HG02870 (cell line): ENCODE measurements around the gene MRPL39.
"Not testable (repeated sequence)": the region's sequence is repeated elsewhere in the genome, so short reads cannot be mapped to it uniquely, and the experiment has no call there.

Experiments
- ATAC-seq: cut with Tn5 transposase; IDR thresholded peaks from one replicate; pipeline ENCODE4 v1.9.1; 2021; ENCODE audit warnings: mild to moderate bottlenecking, moderate library complexity; ENCODE audit not compliant: unreplicated experiment

Gene MRPL39

DNA sequence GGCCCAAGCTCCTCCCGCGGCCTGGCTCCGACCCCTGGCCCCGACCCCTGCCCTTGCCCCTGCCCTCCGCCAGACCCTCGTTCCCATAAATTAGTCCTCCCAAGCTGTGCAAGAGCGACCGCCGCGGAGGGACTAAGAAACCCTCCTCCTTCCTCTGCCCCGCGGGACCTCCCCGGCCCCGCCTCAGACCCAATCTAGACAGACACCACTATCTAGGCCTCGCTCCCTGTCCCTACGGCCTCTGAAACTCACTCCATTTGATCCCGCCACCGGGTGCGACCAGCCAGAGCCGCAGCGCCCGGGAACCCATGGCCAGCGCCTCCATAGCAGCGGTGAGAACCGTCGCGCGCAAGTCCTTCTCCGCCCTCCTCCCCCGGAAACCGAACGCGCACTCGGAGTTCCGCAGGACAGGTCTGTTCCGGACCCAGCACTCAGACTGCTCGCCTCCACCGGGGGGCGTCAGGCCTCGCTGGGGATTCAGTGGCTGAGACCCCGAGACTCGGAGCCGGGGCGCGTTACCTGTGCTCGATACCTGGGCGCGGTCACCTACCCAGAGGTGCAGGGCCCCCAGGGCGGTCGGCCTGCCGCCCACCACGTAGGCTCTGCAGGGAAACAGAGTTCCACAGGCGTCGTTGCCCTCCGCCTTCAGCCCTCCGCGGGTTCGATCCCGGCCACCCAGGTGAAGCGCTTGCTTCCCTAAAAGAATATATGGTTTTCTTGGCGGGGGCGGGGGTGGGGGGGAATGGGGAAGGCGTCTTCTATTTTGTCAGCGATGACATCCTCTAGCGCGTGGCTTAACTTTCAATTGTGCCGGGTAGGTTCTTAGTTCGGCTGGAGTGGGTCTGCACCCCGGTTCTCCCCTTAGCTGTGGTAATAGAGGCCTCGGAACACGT lies at the start of gene MRPL39:
MRPL39 (minus strand) TSS at position 331 of the 893 bp plus-strand sequence; CDS start at position 325, 6 bp downstream.
- peak; percentile 90 for ATAC-seq

DNA sequence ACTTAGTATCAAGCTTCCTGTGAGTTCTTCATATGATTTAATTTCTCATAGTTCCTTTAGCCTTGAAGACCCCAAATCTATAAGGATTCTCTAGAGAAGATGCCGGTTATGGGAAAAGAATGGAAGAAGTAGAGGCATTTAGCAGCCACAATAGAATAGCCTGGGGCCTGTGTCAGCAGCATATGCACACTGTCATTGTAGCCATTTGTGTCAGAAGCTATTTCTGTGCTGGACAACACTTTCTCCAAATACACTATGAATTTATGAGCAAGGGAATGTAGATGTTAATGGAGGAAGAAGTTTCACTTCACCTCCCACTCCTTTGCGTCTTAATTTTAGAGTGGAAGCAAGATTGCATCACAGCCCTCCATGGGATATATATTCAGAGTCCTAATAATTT lies 49.1 kb upstream of the MRPL39 start:
- no peak for ATAC-seq

DNA sequence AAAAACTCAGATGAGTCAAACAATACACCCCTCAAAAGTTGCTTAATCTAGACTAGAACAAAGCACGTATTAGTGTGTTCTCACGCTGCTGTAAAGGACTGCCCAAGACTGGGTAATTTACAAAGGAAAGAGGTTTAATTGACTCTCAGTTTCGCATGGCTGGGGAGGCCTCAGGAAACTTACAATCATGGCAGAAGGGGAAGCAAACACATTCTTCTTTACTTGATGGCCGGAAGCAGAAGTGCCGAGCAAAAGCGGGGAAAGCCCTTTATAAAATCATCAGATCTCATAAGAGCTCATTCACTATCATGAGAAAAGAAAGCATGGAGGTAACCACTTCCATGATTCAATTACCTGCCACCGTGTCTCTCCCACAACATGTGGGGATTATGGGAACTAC lies 41.9 kb upstream of the MRPL39 start:
- no peak for ATAC-seq

DNA sequence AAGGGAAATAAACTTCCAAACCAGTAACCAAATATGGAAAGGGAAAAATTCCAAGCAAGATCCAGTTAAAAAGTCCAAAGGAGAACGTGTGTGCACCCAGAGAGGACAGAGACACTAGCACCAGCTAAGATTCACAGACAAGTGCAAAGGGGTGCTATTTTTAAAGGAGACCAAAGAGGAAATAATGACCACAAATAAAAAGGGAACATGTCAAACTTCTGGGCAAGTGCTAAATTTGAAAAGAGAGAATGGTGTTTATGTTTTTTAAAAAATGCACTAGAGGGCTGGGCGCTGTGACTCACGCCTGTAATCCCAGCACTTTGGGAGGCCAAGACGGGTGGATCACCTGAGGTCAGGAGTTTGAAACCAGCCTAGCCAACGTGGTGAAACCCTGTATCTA lies 40.4 kb upstream of the MRPL39 start:
- ATAC-seq: no peak

DNA sequence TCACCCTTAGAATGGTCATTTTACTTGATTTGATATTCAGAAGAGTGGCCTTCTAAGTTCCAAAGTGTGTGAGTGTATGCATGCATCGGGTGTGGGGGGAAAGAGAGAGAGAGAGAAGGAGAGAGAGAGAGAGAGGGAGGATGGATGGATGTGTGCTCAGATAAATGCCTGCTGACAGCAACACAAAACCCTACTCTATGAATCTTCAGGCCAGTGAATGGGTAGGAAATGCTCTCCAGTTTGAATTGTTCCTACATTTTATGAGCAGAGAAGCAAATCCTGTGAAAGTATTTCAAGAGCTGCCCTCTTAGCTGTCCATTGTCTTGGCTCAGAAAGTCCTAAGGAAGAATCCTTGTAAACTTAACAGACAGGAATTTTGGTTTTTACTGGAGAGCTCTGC lies 39.2 kb upstream of the MRPL39 start:
- ATAC-seq: no peak

DNA sequence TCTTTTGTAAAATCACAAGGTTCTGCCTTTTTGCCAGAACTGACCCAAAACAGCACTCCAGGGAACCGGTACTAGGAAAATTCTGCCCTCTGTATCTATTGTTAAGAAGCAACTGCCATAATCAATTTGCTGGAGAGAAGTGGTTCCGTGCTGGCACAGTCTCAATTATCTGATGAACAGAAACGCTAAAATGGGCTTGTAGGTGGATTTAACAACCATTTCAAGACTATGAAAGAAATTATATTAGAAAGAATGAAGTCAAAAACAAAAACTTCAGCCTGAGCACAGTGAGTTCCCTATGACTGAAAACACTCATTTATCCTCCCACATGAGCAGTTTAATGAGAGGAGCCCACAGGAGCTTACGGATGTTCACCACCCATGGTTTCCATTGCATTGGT lies 36.2 kb upstream of the MRPL39 start:
- no peak for ATAC-seq

GRCh38 chr21:25640943-25641292 lies 33.6 kb upstream of the MRPL39 start:
- ATAC-seq: no peak

DNA sequence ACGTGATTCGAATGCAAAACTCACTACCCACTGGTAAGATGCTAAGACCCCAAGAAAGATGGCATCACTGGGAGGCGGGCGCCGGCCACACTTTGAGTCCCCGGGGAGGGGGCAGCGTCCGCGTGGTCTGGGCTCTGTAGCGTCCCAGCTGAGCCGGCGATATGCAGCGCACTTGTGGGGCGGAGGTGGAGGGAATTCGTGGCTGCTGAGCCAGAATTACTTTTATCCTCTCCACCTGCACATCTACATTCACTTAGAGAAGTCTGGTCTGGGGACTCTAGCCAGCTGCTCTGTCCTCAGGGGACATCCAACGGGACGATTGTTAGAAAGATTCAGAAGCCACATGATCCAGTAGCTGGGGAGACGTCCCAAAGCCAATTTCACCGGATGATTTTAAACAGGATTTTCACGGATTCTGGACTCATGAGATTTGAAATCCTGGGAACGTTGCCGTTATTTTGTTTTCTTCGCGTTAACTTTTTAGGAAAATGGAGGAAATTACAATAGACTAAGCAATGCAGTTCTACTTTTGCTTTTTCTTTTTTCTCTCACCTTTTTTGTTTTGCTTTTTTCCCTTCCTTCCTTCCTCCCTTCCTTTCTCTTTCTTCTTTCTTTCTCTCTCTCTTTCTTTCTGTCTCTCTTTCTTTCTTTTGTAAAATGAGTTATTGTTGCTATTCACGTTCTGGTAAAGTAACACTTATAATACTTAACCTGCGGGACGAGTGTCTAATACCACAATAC lies 33.1 kb upstream of the MRPL39 start:
- peak; percentile 23 for ATAC-seq

DNA sequence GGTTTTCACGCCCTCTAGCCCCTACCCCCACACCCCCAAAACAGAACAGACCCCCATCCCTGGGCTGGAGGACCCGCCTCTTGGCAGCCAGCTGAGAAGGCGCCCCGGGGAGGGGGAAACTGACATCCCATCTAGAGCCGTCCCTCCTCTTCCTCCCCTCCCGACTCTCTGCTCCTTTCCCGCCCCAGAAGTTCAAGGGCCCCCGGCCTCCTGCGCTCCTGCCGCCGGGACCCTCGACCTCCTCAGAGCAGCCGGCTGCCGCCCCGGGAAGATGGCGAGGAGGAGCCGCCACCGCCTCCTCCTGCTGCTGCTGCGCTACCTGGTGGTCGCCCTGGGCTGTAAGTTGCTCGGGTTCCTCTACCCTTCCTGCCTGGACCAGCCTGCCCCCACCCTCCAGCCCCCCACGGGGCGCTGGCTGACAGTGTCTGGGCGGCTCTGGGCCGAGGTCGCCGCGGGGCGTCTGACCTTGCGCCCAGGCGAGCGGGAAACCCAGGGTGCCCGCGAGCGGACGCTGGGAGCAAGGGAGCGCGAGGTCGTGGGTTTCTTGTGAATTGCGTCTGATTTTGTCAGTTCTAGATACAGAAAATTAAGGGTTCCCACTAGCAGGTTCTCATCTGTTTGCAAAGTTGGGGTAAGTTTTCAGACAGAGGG lies 32.4 kb upstream of the MRPL39 start:
- ATAC-seq: peak; percentile 65

GRCh38 chr21:25638660-25639550 lies 31.6 kb upstream of the MRPL39 start, which contains the start of gene JAM2:
Gene JAM2, plus strand, starts transcription at chr21:25639258. Its CDS starts 564 bp downstream, at chr21:25639822.
- ATAC-seq: peak; percentile 46

DNA sequence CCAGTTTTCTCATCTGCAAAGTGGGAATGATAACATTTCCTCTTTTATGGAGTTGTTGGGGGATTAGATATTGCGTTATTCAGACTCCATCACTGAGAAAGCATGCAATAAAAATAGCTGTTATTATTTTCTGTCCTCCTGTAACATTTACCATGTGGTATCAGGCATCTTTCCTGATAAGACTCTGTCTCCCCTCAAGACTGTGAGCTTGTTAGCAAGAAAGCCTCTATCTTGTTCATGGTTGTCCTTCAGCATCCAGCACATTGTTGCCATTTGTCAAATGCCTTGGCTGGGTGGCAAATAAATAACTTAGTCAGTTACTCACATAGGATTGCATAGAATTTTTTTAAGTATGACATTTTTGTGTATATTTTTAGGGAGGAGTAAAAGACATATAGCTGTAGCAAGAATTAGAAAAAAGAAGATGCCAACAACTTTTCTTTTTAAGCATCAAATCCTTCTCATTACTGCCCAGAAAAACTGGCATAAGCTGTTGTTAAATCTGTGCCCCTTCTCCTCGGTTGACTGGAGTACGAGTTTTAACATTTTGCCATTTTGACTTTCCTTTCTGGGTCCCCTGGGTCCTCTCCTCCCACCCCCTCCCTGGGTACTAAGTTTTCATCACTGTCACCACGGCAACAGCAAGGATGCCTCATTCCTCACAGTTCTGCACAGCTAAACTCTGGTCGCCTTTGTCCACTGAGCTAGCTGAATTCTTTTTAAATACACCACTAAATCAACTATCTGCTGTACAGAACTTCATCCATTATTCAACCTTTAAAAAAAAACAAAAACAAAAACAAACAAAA lies 30.8 kb upstream of the MRPL39 start:
- no peak for ATAC-seq

DNA sequence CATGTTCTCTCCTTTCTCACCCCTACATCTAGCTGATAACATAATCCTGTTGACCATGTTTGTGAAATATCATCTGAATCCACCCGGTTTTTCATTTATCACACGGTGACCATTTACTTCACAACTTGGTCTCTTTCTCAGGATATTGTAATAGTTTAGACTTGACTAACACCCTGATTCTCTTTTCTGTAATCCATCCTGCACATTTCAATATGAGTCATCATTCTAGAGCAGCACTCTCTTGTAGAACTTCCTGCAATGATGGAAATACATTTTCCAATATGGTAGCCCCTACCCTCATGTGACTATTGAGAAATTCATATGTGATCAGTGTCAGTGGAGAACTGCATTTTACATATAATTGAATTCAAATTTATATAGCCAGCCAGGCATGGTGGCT lies 29.4 kb upstream of the MRPL39 start:
- peak; percentile 33 for ATAC-seq

DNA sequence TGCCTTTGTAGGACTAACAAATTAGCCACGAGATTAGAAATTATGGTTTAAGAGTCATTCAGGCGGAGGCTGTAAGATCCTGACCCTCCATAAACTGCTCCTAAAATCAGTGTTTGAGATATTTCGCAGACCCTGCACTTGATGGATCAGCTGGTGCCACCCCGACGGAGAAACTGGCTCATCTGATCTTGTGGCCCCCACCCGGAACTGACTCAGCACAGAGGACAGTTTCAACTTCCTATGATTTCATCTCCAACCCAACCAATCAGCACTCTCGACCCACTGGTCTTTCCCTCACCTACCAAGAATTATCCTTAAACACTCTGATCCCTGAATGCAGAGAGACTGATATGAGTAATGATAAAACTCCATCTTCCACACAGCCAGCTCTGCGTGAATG lies 28.0 kb upstream of the MRPL39 start:
- no peak for ATAC-seq

- ATAC-seq: no peak
Measured at GRCh38 chr21:25632296-25632695, 25.0 kb upstream of the MRPL39 start.

DNA sequence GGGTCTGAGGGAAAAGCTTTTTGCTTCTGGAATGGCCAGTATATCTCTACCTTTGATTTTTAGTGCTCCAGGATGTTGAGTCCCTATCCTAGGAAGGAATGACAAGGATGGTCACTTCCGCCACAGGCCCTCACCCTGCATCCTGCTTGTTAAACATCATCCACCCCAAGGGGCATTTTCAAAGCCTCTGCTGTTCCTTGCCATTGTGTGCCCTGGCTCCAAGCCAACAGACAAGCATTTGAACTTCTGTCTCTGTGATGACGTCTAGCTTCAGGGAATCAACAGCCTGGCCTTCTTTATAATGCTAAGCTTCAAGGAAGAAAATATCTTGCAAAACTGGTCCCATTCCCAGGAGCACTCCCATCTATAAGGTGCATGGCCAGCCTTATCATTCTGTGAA lies 19.5 kb upstream of the MRPL39 start:
- no peak for ATAC-seq

DNA sequence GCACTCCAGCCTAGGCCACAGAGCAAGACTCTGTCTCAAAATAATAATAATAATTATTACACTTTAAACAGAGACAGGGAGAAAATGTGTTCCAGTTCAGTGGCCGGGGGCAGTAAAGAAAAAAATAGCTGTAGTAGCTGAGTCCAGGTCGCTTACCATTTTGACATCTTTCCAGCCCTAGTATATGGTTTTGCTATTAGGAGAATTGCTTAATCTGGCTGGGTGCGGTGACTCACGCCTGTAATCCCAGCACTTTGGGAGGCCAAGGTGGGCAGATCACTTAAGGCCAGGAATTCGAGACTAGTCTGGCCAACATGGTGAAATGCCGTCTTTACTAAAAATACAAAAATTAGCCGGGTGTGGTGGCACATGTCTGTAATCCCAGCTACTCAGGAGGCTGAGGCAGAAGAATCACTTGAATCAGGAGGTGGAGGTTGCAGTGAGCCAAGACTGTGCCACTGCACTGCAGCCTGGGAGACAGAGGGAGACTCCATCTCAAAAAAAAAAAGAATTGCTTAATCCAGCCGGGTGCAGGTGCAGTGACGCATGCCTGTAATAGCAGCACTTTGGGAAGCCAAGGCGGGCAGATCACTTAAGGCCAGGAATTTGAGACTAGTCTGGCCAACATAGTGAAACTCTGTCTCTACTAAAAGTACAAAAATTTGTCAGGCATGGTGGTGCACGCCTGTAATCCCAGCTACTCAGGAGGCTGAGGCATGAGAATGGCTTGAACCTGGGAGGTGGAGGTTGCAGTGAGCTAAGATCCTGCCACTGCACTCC lies 18.7 kb upstream of the MRPL39 start:
- ATAC-seq: not testable (repeated sequence)

DNA sequence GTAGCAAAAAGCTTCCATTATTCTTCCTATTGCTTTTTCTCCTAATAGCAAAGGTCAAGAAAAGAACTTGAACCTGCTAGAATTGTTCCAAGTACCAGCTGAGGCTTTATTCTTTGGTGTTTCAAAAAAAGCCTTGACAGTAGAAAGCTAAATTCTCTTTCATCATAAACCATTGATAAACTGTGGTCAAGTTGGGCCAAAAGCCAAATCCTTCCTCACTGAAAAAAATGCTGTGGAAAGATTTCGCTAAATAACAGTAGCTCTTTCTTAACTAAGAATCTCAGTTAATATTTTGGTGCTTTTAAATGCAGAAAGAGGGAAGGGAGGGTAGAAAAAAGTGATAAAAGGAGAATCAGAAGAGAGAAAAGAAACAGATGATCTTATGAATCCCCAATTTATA lies 17.8 kb upstream of the MRPL39 start:
- no peak for ATAC-seq

GRCh38 chr21:25624511-25624910 lies 17.2 kb upstream of the MRPL39 start:
- no peak for ATAC-seq

GRCh38 chr21:25619198-25619597 lies 11.9 kb upstream of the MRPL39 start:
- ATAC-seq: no peak
